ENCODE results near the gene GSG1. TPM values are rescaled to one million over a fixed set of nuclear protein-coding genes. Genes with fewer than 3 reads are reported as not detected.

GSG1 gene
- total and polyA plus RNA-seq, 2 donors (not counting 3 experiments of a cell fraction or from before 2014, with no cell fraction given), result not detected

- CTCF ChIA-PET, result interaction anchor here (1.5 kb wide), 1 partner anchor 27 kb away, joined by 3 read pairs; no protein-coding TSS in a partner anchor
These were observed 51.0 kb downstream of the GSG1 start for GRCh38 chr12:13052421-13052820.

GRCh38 chr12:13049816-13050215 is 53.7 kb downstream of the GSG1 start:
- Histone ChIP-seq H3K4me3 (replicated peaks in 1 of 3; ENCODE audit: insufficient read depth in 1 of 3, low read depth in 1 of 3, low read length in 3 of 3) (no peak overlapping the region), H3K27ac (ENCODE audit: insufficient read depth, low read depth, low read length) (no peak overlapping the region), H3K9me3 (replicated peaks; ENCODE audit: control insufficient read depth, insufficient read depth, low read length) (no peaks in the 10 kb centered on the region), H3K9ac (replicated peaks; ENCODE audit: extremely low read depth, insufficient read depth, low read length) (no peak overlapping the region), H3K4me2 (ENCODE audit: insufficient read depth, low read length) (no peak overlapping the region), H3K36me3 (ENCODE audit: control insufficient read depth in 2 of 2, extremely low read depth in 1 of 2, insufficient read depth in 2 of 2, low read length in 2 of 2) (no peaks in the 10 kb centered on the region), H3K9me1 (replicated peaks; ENCODE audit: control insufficient read depth, extremely low read depth, insufficient read depth, low read length) (no peaks in the 10 kb centered on the region), H4K20me1 (replicated peaks; ENCODE audit: control insufficient read depth, extremely low read depth, insufficient read depth, low read length) (no peaks in the 10 kb centered on the region), H3K79me2 (ENCODE audit: control insufficient read depth, insufficient read depth, low read length) (no peaks in the 10 kb centered on the region), H3K27me3 (ENCODE audit: control insufficient read depth in 2 of 2, insufficient read depth in 2 of 2, low read length in 2 of 2) (no peaks in the 10 kb centered on the region), H3K4me1 (ENCODE audit: control insufficient read depth, extremely low read depth, insufficient read depth, low read length) (peaks cover 10% of the 10 kb centered on the region), H2AFZ (ENCODE audit: low read depth, low read length) (no peak overlapping the region)
- dilution Hi-C loops (cut with MboI; ENCODE audit: extremely low pct_ligation_motif_present, low sequenced_read_pairs) (no loop called here), intact Hi-C loops (cut with micrococcal nuclease) (loop anchor here (2.0 kb wide), 1 partner anchor 29 kb away; no protein-coding TSS in a partner anchor)
- TF ChIP-seq JUN (IDR thresholded peaks at IDR 0.05; ENCODE audit: borderline replicate concordance, insufficient read depth, insufficient read length, low read depth) (no peak), POLR2AphosphoS5 (IDR thresholded peaks at IDR 0.05; ENCODE audit: insufficient read depth, low read depth, low read length) (no peak), MAX (IDR thresholded peaks at IDR 0.05; ENCODE audit: insufficient read depth, insufficient read length) (no peak), MYC (IDR thresholded peaks at IDR 0.05; ENCODE audit: low read depth, low read length) (no peak), POLR2A (IDR thresholded peaks at IDR 0.05; ENCODE audit: low read depth, low read length) (no peak), CTCF (IDR thresholded peaks at IDR 0.05; ENCODE audit: extremely low read depth in 1 of 2, insufficient read depth in 1 of 2, low read depth in 1 of 2, low read length in 2 of 2) (no peak), FOS (IDR thresholded peaks at IDR 0.05; ENCODE audit: borderline replicate concordance, insufficient read depth, low read length) (no peak), EZH2 (IDR thresholded peaks at IDR 0.05; ENCODE audit: borderline replicate concordance, low read depth, low read length, severe bottlenecking) (no peak), GATA2 (IDR thresholded peaks at IDR 0.05; ENCODE audit: insufficient read depth, insufficient read length, low read depth, low read length) (no peak)
- FAIRE-seq (peak; percentile 73), DNase-seq (ENCODE audit: low read depth, low spot score) (peak; percentile 66)
- CTCF ChIA-PET, result interaction anchor here (0.6 to 2.0 kb wide), 5 partner anchors 10 to 185 kb away, joined by 3 to 7 read pairs (median 3); no protein-coding TSS in a partner anchor
- POLR2A ChIA-PET, result no interaction called here
- BruUV-seq (replicated peaks), result no TSS peak

More at GRCh38 chr12:13052421-13052820, 51.0 kb downstream of the GSG1 start:
- Histone ChIP-seq H3K79me2 (ENCODE audit: control insufficient read depth, insufficient read depth, low read length) (no peaks in the 10 kb centered on the region), H2AFZ (ENCODE audit: low read depth, low read length) (no peak overlapping the region), H3K27ac (ENCODE audit: insufficient read depth, low read depth, low read length) (no peak overlapping the region), H3K27me3 (ENCODE audit: control insufficient read depth in 2 of 2, insufficient read depth in 2 of 2, low read length in 2 of 2) (no peaks in the 10 kb centered on the region), H4K20me1 (replicated peaks; ENCODE audit: control insufficient read depth, extremely low read depth, insufficient read depth, low read length) (no peaks in the 10 kb centered on the region), H3K9ac (replicated peaks; ENCODE audit: extremely low read depth, insufficient read depth, low read length) (no peak overlapping the region), H3K4me3 (replicated peaks in 1 of 3; ENCODE audit: insufficient read depth in 1 of 3, low read depth in 1 of 3, low read length in 3 of 3) (no peak overlapping the region), H3K4me2 (ENCODE audit: insufficient read depth, low read length) (no peak overlapping the region), H3K9me3 (replicated peaks; ENCODE audit: control insufficient read depth, insufficient read depth, low read length) (no peaks in the 10 kb centered on the region), H3K9me1 (replicated peaks; ENCODE audit: control insufficient read depth, extremely low read depth, insufficient read depth, low read length) (no peaks in the 10 kb centered on the region), H3K36me3 (ENCODE audit: control insufficient read depth in 2 of 2, extremely low read depth in 1 of 2, insufficient read depth in 2 of 2, low read length in 2 of 2) (peaks cover 0 to 6% of the 10 kb centered on the region in 2 experiments), H3K4me1 (ENCODE audit: control insufficient read depth, extremely low read depth, insufficient read depth, low read length) (peaks cover 7% of the 10 kb centered on the region)
- intact Hi-C loops (cut with micrococcal nuclease) (no loop called here), dilution Hi-C loops (cut with MboI; ENCODE audit: extremely low pct_ligation_motif_present, low sequenced_read_pairs) (no loop called here)
- no peak for FAIRE-seq
- POLR2A ChIA-PET, result no interaction called here
- BruUV-seq (replicated peaks), result no TSS peak
- TF ChIP-seq MAX (IDR thresholded peaks at IDR 0.05; ENCODE audit: insufficient read depth, insufficient read length), result no peak
- no peak for TF ChIP-seq FOS (IDR thresholded peaks at IDR 0.05; ENCODE audit: borderline replicate concordance, insufficient read depth, low read length)
- TF ChIP-seq GATA2 (IDR thresholded peaks at IDR 0.05; ENCODE audit: insufficient read depth, insufficient read length, low read depth, low read length), result no peak
- no peak for TF ChIP-seq EZH2 (IDR thresholded peaks at IDR 0.05; ENCODE audit: borderline replicate concordance, low read depth, low read length, severe bottlenecking)
- no peak for TF ChIP-seq POLR2AphosphoS5 (IDR thresholded peaks at IDR 0.05; ENCODE audit: insufficient read depth, low read depth, low read length)
- DNase-seq (ENCODE audit: low read depth, low spot score), result no peak

Data from endothelial cell of umbilical vein (primary cell).